ENCODE data around the gene MGLL. TPM values are rescaled to one million over a fixed set of nuclear protein-coding genes. Genes with fewer than 3 reads are reported as not detected.

The MGLL gene
- total and polyA plus RNA-seq, 9 of the 15 experiments (the other 6 are each of a cell fraction or from before 2014, with no cell fraction given), result 0.12 to 0.32 (median 0.18) TPM; not detected in 6

GRCh38 chr3:127688022-127688415 is 134.3 kb downstream of the MGLL start (continued):
- TF ChIP-seq PBX2 (CRISPR knock-in tag; IDR thresholded peaks at IDR 0.05; ENCODE audit: low read depth) (no peak), PBX2 (tag; conservative IDR thresholded peaks at IDR 0.05; ENCODE audit: low read depth) (no peak), RUNX1 (IDR thresholded peaks at IDR 0.05; ENCODE audit: low read depth) (no peak), RNF2 (IDR thresholded peaks at IDR 0.05) (no peak)

- H3K27ac ChIP-seq (ENCODE audit: extremely low read depth, low read depth, low read length), result no peak overlapping the region
- H3K4me3 ChIP-seq, result no peak overlapping the region
- TF ChIP-seq NFRKB (IDR thresholded peaks at IDR 0.05; ENCODE audit: low read depth) (0 out of 2 replicates have a peak, but pooled peaks have one; percentile 29), CCAR2 (IDR thresholded peaks at IDR 0.05; ENCODE audit: low read depth, low read length) (no peak), REST (IDR thresholded peaks at IDR 0.05; ENCODE audit: borderline replicate concordance) (no peak), REST (CRISPR knock-in tag; IDR thresholded peaks at IDR 0.05; ENCODE audit: low read depth) (no peak), ZNF24 (IDR thresholded peaks at IDR 0.05) (peak; percentile 54; the same call in 1 of the 2 replicates)
- CTCF ChIA-PET (ENCODE audit: low intra/inter-chr PET ratio), result no interaction called here
- intact Hi-C loops (cut with micrococcal nuclease) (loop anchor here (10.0 kb wide), 1 partner anchor 278 kb away; no protein-coding TSS in a partner anchor), in situ Hi-C loops (cut with MboI) (no loop called here)
- no peak overlapping the region for H2AFZ ChIP-seq (ENCODE audit: low read depth, low read length)
- FAIRE-seq, result no peak
- BruUV-seq (replicated peaks), result no TSS peak
- no peaks in the 10 kb centered on the region for H3K79me2 ChIP-seq (ENCODE audit: control insufficient read depth, insufficient read depth, low read length)
- DNase-seq (ENCODE audit: extremely low read depth in 1 of 4, low spot score in 3 of 4), result no peak
- no peaks in the 10 kb centered on the region for H3K9me3 ChIP-seq (replicated peaks; ENCODE audit: control insufficient read depth, insufficient read depth, low read depth, low read length)
- no peak overlapping the region for H3K4me2 ChIP-seq (ENCODE audit: insufficient read depth, low read length)
- H4K20me1 ChIP-seq (replicated peaks; ENCODE audit: control insufficient read depth, insufficient read depth, low read length), result no peaks in the 10 kb centered on the region
- ATAC-seq, result no peak
- no peaks in the 10 kb centered on the region for H3K4me1 ChIP-seq (replicated peaks in 1 of 2; ENCODE audit: control insufficient read depth in 2 of 2, insufficient read depth in 2 of 2, low read length in 2 of 2)
- no peaks in the 10 kb centered on the region for H3K9me1 ChIP-seq (ENCODE audit: control insufficient read depth, insufficient read depth, low read length)
- whole genome bisulfite sequencing (ENCODE audit: insufficient coverage, low coverage, missing lambda C conversion rate), result 5% methylated on average over 2 of the region's 2 CpGs
- peaks cover 0 to 13% of the 10 kb centered on the region in 2 experiments; a peak in 4 of 5 replicates for H3K27me3 ChIP-seq (ENCODE audit: control insufficient read depth in 2 of 2, insufficient read depth in 2 of 2, low read length in 2 of 2)
- H3K9ac ChIP-seq (ENCODE audit: insufficient read depth in 1 of 2, low read depth in 2 of 2, low read length in 2 of 2), result no peak overlapping the region
- POLR2A ChIA-PET, result no interaction called here
- no peaks in the 10 kb centered on the region for H3K36me3 ChIP-seq (ENCODE audit: control insufficient read depth, insufficient read depth, low read length)
These were observed 135.0 kb downstream of the MGLL start for GRCh38 chr3:127687228-127687737.
